SK-N-SH (cell line): ENCODE measurements around the gene MAN2A2. TPM values are rescaled to one million over a fixed set of nuclear protein-coding genes. Genes with fewer than 3 reads are reported as not detected.
A peak's percentile ranks its signal among the peaks of the same experiment; 100 is the strongest.

Experiments used
- CTCF ChIA-PET: fragments of 300-600, 350-600 bp; formaldehyde crosslinking; extraction: SDS; loops from one replicate; lab custom pipeline; 2021; lab: Yijun Ruan, JAX
- POLR2A ChIA-PET: fragments of 350-600 bp; sonication (Branson Sonifier 250); formaldehyde crosslinking; extraction: SDS; loops from one replicate; lab custom pipeline; 2020; ENCODE audit warnings: antibody characterized with exemption, inconsistent platforms; lab: Yijun Ruan, JAX
- DNase-seq: peaks from one replicate; pipeline ENCODE4 v3.0.0; 2012
- H2AFZ ChIP-seq: fragments of 200-600 bp; sonication (generic); 2 replicates; pipeline ENCODE4 v1.8.1; 2016; ENCODE audit warnings: antibody characterized with exemption, mild to moderate bottlenecking, low read depth
- H3F3A ChIP-seq: fragments of 200-600 bp; sonication (generic); replicated peaks from 2 replicates; pipeline ENCODE3; 2016; ENCODE audit warnings: antibody characterized with exemption, mild to moderate bottlenecking; ENCODE audit not compliant: insufficient read depth
- H3K27ac ChIP-seq, 2 experiments: fragments of 200-500 bp in 1 of 2; fragments of 200-600 bp in 1 of 2; sonication (Bioruptor generic) in 1 of 2; sonication (generic), shearing (Covaris generic) in 1 of 2; 2 replicates each; pipeline versions ENCODE4 v1.5.1 to v1.6.1; 2014 to 2016; ENCODE audit warnings: low read depth in 2 of 2, inconsistent platforms in 1 of 2, low read length in 1 of 2, mild to moderate bottlenecking in 1 of 2, mixed read lengths in 1 of 2
- H3K27me3 ChIP-seq: fragments of 200-600 bp; sonication (generic), shearing (Covaris generic); 2 replicates; pipeline ENCODE4 v1.6.1; 2016; ENCODE audit warnings: mixed run types; ENCODE audit not compliant: insufficient read depth
- H3K36me3 ChIP-seq, 2 experiments: fragments of 200-500 bp in 1 of 2; fragments of 200-600 bp in 1 of 2; sonication (Bioruptor generic) in 1 of 2; sonication (generic) in 1 of 2; replicated peaks in 1 of 2; 2 replicates each; pipeline versions ENCODE3 to v1.5.1; 2014 to 2016; ENCODE audit warnings: low read length in 1 of 2, mild to moderate bottlenecking in 1 of 2; ENCODE audit not compliant: insufficient read depth in 2 of 2, control insufficient read depth in 1 of 2
- H3K4me1 ChIP-seq, 2 experiments: fragments of 200-500 bp in 1 of 2; fragments of 200-600 bp in 1 of 2; sonication (Bioruptor generic) in 1 of 2; sonication (generic), shearing (Covaris generic) in 1 of 2; 2 replicates each; pipeline versions ENCODE4 v1.5.1 to v1.6.1; 2014 to 2016; ENCODE audit warnings: low read depth in 1 of 2, low read length in 1 of 2, mixed run types in 1 of 2; ENCODE audit not compliant: insufficient read depth in 2 of 2, control insufficient read depth in 1 of 2
- H3K4me2 ChIP-seq: fragments of 200-600 bp; sonication (generic), shearing (Covaris generic); 2 replicates; pipeline ENCODE4 v1.6.1; 2017; ENCODE audit warnings: mixed run types
- H3K4me3 ChIP-seq, 2 experiments: fragments of 200-500 bp in 1 of 2; fragments of 200-600 bp in 1 of 2; sonication (Bioruptor generic) in 1 of 2; sonication (generic), shearing (Covaris generic) in 1 of 2; 2 replicates each; pipeline versions ENCODE4 v1.5.1 to v1.8.1; 2014 to 2016; ENCODE audit warnings: low read depth in 2 of 2, inconsistent platforms in 1 of 2, low read length in 1 of 2, mild to moderate bottlenecking in 1 of 2, mixed read lengths in 1 of 2, moderate library complexity in 1 of 2
- H3K79me2 ChIP-seq: fragments of 200-600 bp; sonication (generic); 2 replicates; pipeline ENCODE4 v1.8.1; 2017; ENCODE audit warnings: mild to moderate bottlenecking; ENCODE audit not compliant: insufficient read depth
- H3K9ac ChIP-seq: fragments of 200-600 bp; sonication (generic); 2 replicates; pipeline ENCODE4 v1.6.1; 2017; ENCODE audit warnings: mixed run types
- H3K9me2 ChIP-seq: fragments of 200-600 bp; sonication (generic); 2 replicates; pipeline ENCODE4 v1.6.1; 2017; ENCODE audit warnings: mixed run types
- H3K9me3 ChIP-seq: fragments of 200-600 bp; sonication (generic); 2 replicates; pipeline ENCODE4 v1.6.1; 2017; ENCODE audit warnings: mixed run types, mild to moderate bottlenecking, moderate library complexity
- H4K20me1 ChIP-seq: fragments of 200-600 bp; sonication (generic); 2 replicates; pipeline ENCODE4 v1.6.1; 2017; ENCODE audit warnings: mild to moderate bottlenecking, mixed run types; ENCODE audit not compliant: insufficient read depth
- CTCF ChIP-seq: fragments of 200-600 bp; sonication (generic); IDR thresholded peaks from 2 replicates; pipeline ENCODE4 v1.6.1; 2017; ENCODE audit warnings: antibody characterized with exemption, mild to moderate bottlenecking, moderate library complexity
- EP300 ChIP-seq, 2 experiments: IDR thresholded peaks; 2 replicates each; pipeline versions ENCODE4 v1.4.0 to v1.6.1; 2012; ENCODE audit warnings: borderline replicate concordance in 1 of 2, low read depth in 1 of 2, low read length in 1 of 2
- EZH2phosphoT487 ChIP-seq: fragments of 200-600 bp; sonication (generic); IDR thresholded peaks from 2 replicates; pipeline ENCODE4 v1.6.1; 2017; ENCODE audit warnings: low read depth, mixed run types, mild to moderate bottlenecking, antibody characterized with exemption, moderate library complexity, borderline replicate concordance
- FOSL2 ChIP-seq: IDR thresholded peaks from 2 replicates; pipeline ENCODE4 v1.4.0; 2012; ENCODE audit warnings: low read depth, mild to moderate bottlenecking, moderate library complexity, borderline replicate concordance
- FOXM1 ChIP-seq: IDR thresholded peaks from 2 replicates; pipeline ENCODE4 v1.4.0; 2012; ENCODE audit warnings: low read depth, mild to moderate bottlenecking
- GABPA ChIP-seq: IDR thresholded peaks from 2 replicates; pipeline ENCODE4 v1.4.0; 2012; ENCODE audit warnings: low read depth, mild to moderate bottlenecking
- GATA2 ChIP-seq: sonication (generic); formaldehyde crosslinking; IDR thresholded peaks from 2 replicates; pipeline ENCODE4 v1.5.0; 2020; ENCODE audit warnings: mild to moderate bottlenecking, missing genetic modification reagents
- JUND ChIP-seq: IDR thresholded peaks from 2 replicates; pipeline ENCODE4 v1.4.0; 2012
- MAX ChIP-seq: IDR thresholded peaks from 2 replicates; pipeline ENCODE4 v1.4.0; 2012; ENCODE audit warnings: low read depth
- MEF2A ChIP-seq: IDR thresholded peaks from 2 replicates; pipeline ENCODE4 v1.4.0; 2012; ENCODE audit warnings: low read depth, borderline replicate concordance
- MXI1 ChIP-seq: IDR thresholded peaks from 2 replicates; pipeline ENCODE4 v1.6.1; 2012; ENCODE audit warnings: mild to moderate bottlenecking, low read depth, low read length, improper control_type of control experiment
- NFIC ChIP-seq: IDR thresholded peaks from 2 replicates; pipeline ENCODE4 v1.4.0; 2012; ENCODE audit warnings: borderline replicate concordance
- NRF1 ChIP-seq: IDR thresholded peaks from 2 replicates; pipeline ENCODE4 v1.6.1; 2012; ENCODE audit warnings: low read depth, mild to moderate bottlenecking, low read length
- POLR2AphosphoS5 ChIP-seq: IDR thresholded peaks from 2 replicates; pipeline ENCODE4 v1.6.1; 2012; ENCODE audit warnings: low read depth, low read length
- RAD21 ChIP-seq: IDR thresholded peaks from 2 replicates; pipeline ENCODE4 v1.6.1; 2012; ENCODE audit warnings: mild to moderate bottlenecking, low read length
- RCOR1 ChIP-seq: fragments of 150-350 bp; IDR thresholded peaks from 2 replicates; pipeline ENCODE4 v1.6.1; 2017; ENCODE audit warnings: antibody characterized with exemption, low read length
- REST ChIP-seq: IDR thresholded peaks from 2 replicates; pipeline ENCODE4 v1.6.1; 2012; ENCODE audit warnings: mild to moderate bottlenecking, low read depth, low read length, moderate library complexity
- RXRA ChIP-seq: IDR thresholded peaks from 2 replicates; pipeline ENCODE4 v1.4.0; 2012; ENCODE audit warnings: low read depth, mild to moderate bottlenecking, borderline replicate concordance
- TAF1 ChIP-seq: IDR thresholded peaks from 2 replicates; pipeline ENCODE4 v1.6.1; 2012; ENCODE audit warnings: low read depth, mild to moderate bottlenecking, low read length, moderate library complexity, borderline replicate concordance
- TCF12 ChIP-seq: IDR thresholded peaks from 2 replicates; pipeline ENCODE4 v1.4.0; 2012
- YY1 ChIP-seq: IDR thresholded peaks from 2 replicates; pipeline ENCODE4 v1.4.0; 2012; ENCODE audit warnings: low read depth, mild to moderate bottlenecking
- WGBS: methylation state at CpG from one replicate; pipeline ENCODE4 v1.1.6; 2017; ENCODE audit warnings: low lambda C conversion rate; 5-methylcytosine and 5-hydroxymethylcytosine counted together
- polyA plus RNA-seq, 3 experiments: library from polyadenylated mRNA; depleted of rRNA; stranded (reverse); fragments of >200 nt; gene quantifications; 2 replicates each; pipeline ENCODE4 v1.2.3, GENCODE V29; 2012
- TF ChIP-seq, protein P1 (sequence below): IDR thresholded peaks from 2 replicates; pipeline ENCODE4; 2012
- TF ChIP-seq, protein P2 (sequence below): fragments of 150-350 bp; IDR thresholded peaks from 2 replicates; pipeline ENCODE4 v1.6.1; 2016; ENCODE audit warnings: mild to moderate bottlenecking, low read depth, low read length
- TF ChIP-seq, protein P3 (sequence below): IDR thresholded peaks from 2 replicates; pipeline ENCODE4 v1.4.0; 2012; ENCODE audit warnings: low read depth, borderline replicate concordance

MAN2A2 gene
- polyA plus RNA-seq, 1 of the 3 experiments (the other 2 are of a cell fraction): 35.0 TPM

GRCh38 chr15:90869601-90870353 lies 33.3 kb upstream of the MAN2A2 start:
- peak overlapping the region; percentile 45; the same call in 1 of the 2 replicates for H2AFZ ChIP-seq
- no peak for DNase-seq
- H3K27ac ChIP-seq: peak overlapping the region; percentile 36 to 81; a peak in 3 of 4 replicates
- H3K9ac ChIP-seq: peak overlapping the region; percentile 88; the same call in 1 of the 2 replicates
- H3K4me2 ChIP-seq: peak overlapping the region; percentile 77
- H3K27me3 ChIP-seq: no peaks in the 10 kb centered on the region
- H4K20me1 ChIP-seq: peaks cover 14% of the 10 kb centered on the region; the same call in 1 of the 2 replicates
- peak overlapping the region in 1 of 2 experiments; percentile 80; a peak in 2 of 4 replicates for H3K4me3 ChIP-seq
- peaks cover 29 to 39% of the 10 kb centered on the region in 2 experiments; a peak in 2 of 4 replicates for H3K4me1 ChIP-seq
- WGBS: 47% methylated on average over 8 of the region's 9 CpGs
- no peaks in the 10 kb centered on the region for H3K36me3 ChIP-seq
- no peaks in the 10 kb centered on the region for H3K9me3 ChIP-seq
- no peaks in the 10 kb centered on the region for H3K9me2 ChIP-seq
- ChIA-PET CTCF (interaction anchor here (0.6 to 4.2 kb wide), 3 partner anchors 16 to 222 kb away, joined by 3 to 24 read pairs (median 7); no protein-coding TSS in a partner anchor), POLR2A (no interaction called here)
- peaks cover 20% of the 10 kb centered on the region for H3F3A ChIP-seq
- H3K79me2 ChIP-seq: peaks cover 47% of the 10 kb centered on the region
- TF ChIP-seq, protein P1, sequence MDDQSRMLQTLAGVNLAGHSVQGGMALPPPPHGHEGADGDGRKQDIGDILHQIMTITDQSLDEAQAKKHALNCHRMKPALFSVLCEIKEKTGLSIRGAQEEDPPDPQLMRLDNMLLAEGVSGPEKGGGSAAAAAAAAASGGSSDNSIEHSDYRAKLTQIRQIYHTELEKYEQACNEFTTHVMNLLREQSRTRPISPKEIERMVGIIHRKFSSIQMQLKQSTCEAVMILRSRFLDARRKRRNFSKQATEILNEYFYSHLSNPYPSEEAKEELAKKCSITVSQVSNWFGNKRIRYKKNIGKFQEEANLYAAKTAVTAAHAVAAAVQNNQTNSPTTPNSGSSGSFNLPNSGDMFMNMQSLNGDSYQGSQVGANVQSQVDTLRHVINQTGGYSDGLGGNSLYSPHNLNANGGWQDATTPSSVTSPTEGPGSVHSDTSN: no peak; the same call in 1 of the 2 replicates
- TF ChIP-seq, protein P2, sequence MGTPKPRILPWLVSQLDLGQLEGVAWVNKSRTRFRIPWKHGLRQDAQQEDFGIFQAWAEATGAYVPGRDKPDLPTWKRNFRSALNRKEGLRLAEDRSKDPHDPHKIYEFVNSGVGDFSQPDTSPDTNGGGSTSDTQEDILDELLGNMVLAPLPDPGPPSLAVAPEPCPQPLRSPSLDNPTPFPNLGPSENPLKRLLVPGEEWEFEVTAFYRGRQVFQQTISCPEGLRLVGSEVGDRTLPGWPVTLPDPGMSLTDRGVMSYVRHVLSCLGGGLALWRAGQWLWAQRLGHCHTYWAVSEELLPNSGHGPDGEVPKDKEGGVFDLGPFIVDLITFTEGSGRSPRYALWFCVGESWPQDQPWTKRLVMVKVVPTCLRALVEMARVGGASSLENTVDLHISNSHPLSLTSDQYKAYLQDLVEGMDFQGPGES: no peak
- peak; percentile 32; the same call in 1 of the 2 replicates for TF ChIP-seq GABPA
- TF ChIP-seq EP300 (IDR thresholded peaks at IDR 0.05; ENCODE audit: borderline replicate concordance in 1 of 2, low read depth in 1 of 2, low read length in 1 of 2): peak in 1 of 2 experiments; percentile 29; a peak in 1 of 4 replicates
- TF ChIP-seq MEF2A: no peak
- peak; percentile 19; the same call in 1 of the 2 replicates for TF ChIP-seq NFIC
- TF ChIP-seq TCF12: peak; percentile 70
- TF ChIP-seq FOSL2: peak; percentile 79; the same call in 1 of the 2 replicates
- TF ChIP-seq, protein P3, sequence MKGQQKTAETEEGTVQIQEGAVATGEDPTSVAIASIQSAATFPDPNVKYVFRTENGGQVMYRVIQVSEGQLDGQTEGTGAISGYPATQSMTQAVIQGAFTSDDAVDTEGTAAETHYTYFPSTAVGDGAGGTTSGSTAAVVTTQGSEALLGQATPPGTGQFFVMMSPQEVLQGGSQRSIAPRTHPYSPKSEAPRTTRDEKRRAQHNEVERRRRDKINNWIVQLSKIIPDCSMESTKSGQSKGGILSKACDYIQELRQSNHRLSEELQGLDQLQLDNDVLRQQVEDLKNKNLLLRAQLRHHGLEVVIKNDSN: no peak
- no peak for TF ChIP-seq GATA2
- TF ChIP-seq TAF1: peak; percentile 13; the same call in 1 of the 2 replicates
- no peak for TF ChIP-seq RXRA
- no peak for TF ChIP-seq REST
- no peak; the same call in 1 of the 2 replicates for TF ChIP-seq POLR2AphosphoS5
- TF ChIP-seq FOXM1: no peak
- TF ChIP-seq YY1: peak; percentile 32; the same call in 1 of the 2 replicates
- no peak for TF ChIP-seq EZH2phosphoT487
- TF ChIP-seq CTCF: no peak
- TF ChIP-seq JUND: peak; percentile 69
- TF ChIP-seq RAD21: no peak
- TF ChIP-seq MXI1: no peak
- no peak for TF ChIP-seq RCOR1
- TF ChIP-seq MAX: no peak; the same call in 1 of the 2 replicates
- TF ChIP-seq NRF1: no peak
